ENCODE results near the gene CLINT1. TPM values are rescaled to one million over a fixed set of nuclear protein-coding genes. Genes with fewer than 3 reads are reported as not detected.

CLINT1 gene
- polyA plus RNA-seq, 2 of the 4 experiments (the other 2 are of a cell fraction), result 89.7 to 185 TPM

GRCh38 chr5:157828105-157828943 lies 30.6 kb downstream of the CLINT1 start:
- H3K4me1 ChIP-seq, result peaks cover 12% of the 10 kb centered on the region; the same call in 2 of the 3 replicates
- FAIRE-seq, result no peak
- H3K9me3 ChIP-seq, result no peaks in the 10 kb centered on the region
- H3K27ac ChIP-seq, result no peak overlapping the region
- no peak overlapping the region for H3K4me2 ChIP-seq
- ChIA-PET CTCF (interaction anchor here (0.7 to 1.3 kb wide), 8 partner anchors 10 to 1278 kb away, joined by 3 to 8 read pairs (median 4); no protein-coding TSS in a partner anchor), POLR2A (interaction anchor here (0.6 kb wide), 1 partner anchor 222 kb away, joined by 3 read pairs; no protein-coding TSS in a partner anchor)
- H3K4me3 ChIP-seq, result no peak overlapping the region
- WGBS (ENCODE audit: missing lambda C conversion rate), result 70% methylated on average over 8 of the region's 8 CpGs
- DNase-seq (ENCODE audit: low read depth in 1 of 2, low spot score in 1 of 2), result no peak
- TF ChIP-seq JUN (IDR thresholded peaks at IDR 0.05) (no peak), ZC3H11A (IDR thresholded peaks at IDR 0.05) (no peak), EP300 (IDR thresholded peaks at IDR 0.05) (no peak), MAFK (IDR thresholded peaks at IDR 0.05; ENCODE audit: partially characterized antibody) (peak; percentile 12)
- no peak for ATAC-seq

GRCh38 chr5:157827423-157827822 lies 31.5 kb downstream of the CLINT1 start:
- H3K9me3 ChIP-seq, result no peaks in the 10 kb centered on the region
- H3K4me3 ChIP-seq, result no peak overlapping the region
- ChIA-PET POLR2A (no interaction called here), CTCF (interaction anchor here (1.5 to 2.4 kb wide), 2 partner anchors 10 to 121 kb away, joined by 5 read pairs; no protein-coding TSS in a partner anchor)
- 84% methylated on average over 3 of the region's 3 CpGs for WGBS (ENCODE audit: missing lambda C conversion rate)
- DNase-seq (ENCODE audit: low read depth in 1 of 2, low spot score in 1 of 2) (no peak), ATAC-seq (no peak), FAIRE-seq (no peak)
- peaks cover 21% of the 10 kb centered on the region for H3K4me1 ChIP-seq
- H3K27ac ChIP-seq, result no peak overlapping the region
- TF ChIP-seq FOSL2 (IDR thresholded peaks at IDR 0.05) (no peak), FOSL2 (CRISPR knock-in tag; IDR thresholded peaks at IDR 0.05) (no peak), EP300 (IDR thresholded peaks at IDR 0.05) (no peak), HOXB13 (CRISPR knock-in tag; IDR thresholded peaks at IDR 0.05; ENCODE audit: low read depth) (no peak), MAX (IDR thresholded peaks at IDR 0.05) (no peak), ESRRA (IDR thresholded peaks at IDR 0.05; ENCODE audit: borderline replicate concordance, low read length) (no peak), KDM5A (IDR thresholded peaks at IDR 0.05) (no peak), FOSB (CRISPR knock-in tag; IDR thresholded peaks at IDR 0.05) (no peak), HDAC2 (IDR thresholded peaks at IDR 0.05) (no peak), EHMT2 (IDR thresholded peaks at IDR 0.05; ENCODE audit: low read depth) (no peak), TP53 (CRISPR knock-in tag; IDR thresholded peaks at IDR 0.05) (no peak), ATOH8 (CRISPR knock-in tag; IDR thresholded peaks at IDR 0.05; ENCODE audit: low read depth) (no peak), GATA3 (IDR thresholded peaks at IDR 0.05; ENCODE audit: borderline replicate concordance) (no peak), CTCF (IDR thresholded peaks at IDR 0.05) (no peak), NPAS2 (CRISPR knock-in tag; IDR thresholded peaks at IDR 0.05; ENCODE audit: borderline replicate concordance) (no peak), RARB (CRISPR knock-in tag; IDR thresholded peaks at IDR 0.05) (no peak), SMC3 (IDR thresholded peaks at IDR 0.05) (no peak)
- TF ChIP-seq, protein P1, sequence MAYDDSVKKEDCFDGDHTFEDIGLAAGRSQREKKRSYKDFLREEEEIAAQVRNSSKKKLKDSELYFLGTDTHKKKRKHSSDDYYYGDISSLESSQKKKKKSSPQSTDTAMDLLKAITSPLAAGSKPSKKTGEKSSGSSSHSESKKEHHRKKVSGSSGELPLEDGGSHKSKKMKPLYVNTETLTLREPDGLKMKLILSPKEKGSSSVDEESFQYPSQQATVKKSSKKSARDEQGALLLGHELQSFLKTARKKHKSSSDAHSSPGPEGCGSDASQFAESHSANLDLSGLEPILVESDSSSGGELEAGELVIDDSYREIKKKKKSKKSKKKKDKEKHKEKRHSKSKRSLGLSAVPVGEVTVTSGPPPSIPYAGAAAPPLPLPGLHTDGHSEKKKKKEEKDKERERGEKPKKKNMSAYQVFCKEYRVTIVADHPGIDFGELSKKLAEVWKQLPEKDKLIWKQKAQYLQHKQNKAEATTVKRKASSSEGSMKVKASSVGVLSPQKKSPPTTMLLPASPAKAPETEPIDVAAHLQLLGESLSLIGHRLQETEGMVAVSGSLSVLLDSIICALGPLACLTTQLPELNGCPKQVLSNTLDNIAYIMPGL (CRISPR knock-in tag; IDR thresholded peaks at IDR 0.05; ENCODE audit: borderline replicate concordance), result no peak
- TF ChIP-seq, protein P2, sequence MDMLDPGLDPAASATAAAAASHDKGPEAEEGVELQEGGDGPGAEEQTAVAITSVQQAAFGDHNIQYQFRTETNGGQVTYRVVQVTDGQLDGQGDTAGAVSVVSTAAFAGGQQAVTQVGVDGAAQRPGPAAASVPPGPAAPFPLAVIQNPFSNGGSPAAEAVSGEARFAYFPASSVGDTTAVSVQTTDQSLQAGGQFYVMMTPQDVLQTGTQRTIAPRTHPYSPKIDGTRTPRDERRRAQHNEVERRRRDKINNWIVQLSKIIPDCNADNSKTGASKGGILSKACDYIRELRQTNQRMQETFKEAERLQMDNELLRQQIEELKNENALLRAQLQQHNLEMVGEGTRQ (IDR thresholded peaks at IDR 0.05), result no peak
- H3K4me2 ChIP-seq, result no peak overlapping the region
